H9 (cell line): ENCODE measurements around the gene RNLS. TPM values are rescaled to one million over a fixed set of nuclear protein-coding genes. Genes with fewer than 3 reads are reported as not detected.

Source experiments
- DNase-seq: peaks from one replicate; pipeline ENCODE4 v3.0.0-alpha.2; 2017
- H2AFZ ChIP-seq: one replicate; pipeline ENCODE4 v1.6.1; 2013; ENCODE audit warnings: mild to moderate bottlenecking, low read length, control low read depth, moderate library complexity
- H2AK5ac ChIP-seq: 2 replicates; pipeline ENCODE4 v1.6.1; 2013; ENCODE audit warnings: low read length, control low read depth, mixed read lengths; ENCODE audit not compliant: insufficient read length
- H2BK120ac ChIP-seq: one replicate; pipeline ENCODE4 v1.6.1; 2013; ENCODE audit warnings: low read depth, mild to moderate bottlenecking, low read length, control low read depth, inconsistent platforms; ENCODE audit not compliant: poor library complexity, severe bottlenecking
- H2BK12ac ChIP-seq: 2 replicates; pipeline ENCODE4 v1.6.1; 2013; ENCODE audit warnings: low read length, control low read depth, mixed read lengths, low read depth; ENCODE audit not compliant: insufficient read length
- H2BK15ac ChIP-seq: 2 replicates; pipeline ENCODE4 v1.6.1; 2013; ENCODE audit warnings: low read depth, low read length, control low read depth
- H2BK20ac ChIP-seq: one replicate; pipeline ENCODE4 v1.6.1; 2013; ENCODE audit warnings: low read depth, mild to moderate bottlenecking, low read length, control low read depth, inconsistent platforms; ENCODE audit not compliant: poor library complexity, severe bottlenecking
- H2BK5ac ChIP-seq: 2 replicates; pipeline ENCODE4 v1.6.1; 2013; ENCODE audit warnings: low read length, control low read depth, mixed read lengths; ENCODE audit not compliant: insufficient read length
- H3K14ac ChIP-seq: 2 replicates; pipeline ENCODE4 v1.6.1; 2013; ENCODE audit warnings: low read length, control low read depth; ENCODE audit not compliant: insufficient read depth
- H3K18ac ChIP-seq: 2 replicates; pipeline ENCODE4 v1.6.1; 2013; ENCODE audit warnings: low read depth, mild to moderate bottlenecking, mixed read lengths, low read length, control low read depth; ENCODE audit not compliant: insufficient read length
- H3K23ac ChIP-seq: 2 replicates; pipeline ENCODE4 v1.6.1; 2013; ENCODE audit warnings: low read length, control low read depth, mixed read lengths, low read depth; ENCODE audit not compliant: insufficient read length
- H3K23me2 ChIP-seq: 2 replicates; pipeline ENCODE4 v1.6.1; 2013; ENCODE audit warnings: low read depth, mild to moderate bottlenecking, mixed read lengths, low read length, control low read depth; ENCODE audit not compliant: insufficient read length, poor library complexity, severe bottlenecking
- H3K27ac ChIP-seq: 2 replicates; pipeline ENCODE4 v1.5.1; 2013; ENCODE audit warnings: low read length, control low read depth, mixed read lengths, low read depth; ENCODE audit not compliant: insufficient read length
- H3K27me3 ChIP-seq: 2 replicates; pipeline ENCODE4 v1.6.1; 2013; ENCODE audit warnings: low read length, control low read depth, inconsistent platforms; ENCODE audit not compliant: insufficient read depth
- H3K4ac ChIP-seq: 2 replicates; pipeline ENCODE4 v1.6.1; 2013; ENCODE audit warnings: low read depth, mild to moderate bottlenecking, control low read depth, inconsistent platforms, low read length, moderate library complexity
- H3K4me1 ChIP-seq: 2 replicates; pipeline ENCODE4 v1.6.1; 2013; ENCODE audit warnings: low read length, control low read depth, inconsistent platforms; ENCODE audit not compliant: insufficient read depth
- H3K4me2 ChIP-seq: 2 replicates; pipeline ENCODE4 v1.6.1; 2013; ENCODE audit warnings: low read length, control low read depth, mixed read lengths; ENCODE audit not compliant: insufficient read length, insufficient read depth
- H3K56ac ChIP-seq: 2 replicates; pipeline ENCODE4 v1.6.1; 2013; ENCODE audit warnings: low read depth, mild to moderate bottlenecking, mixed read lengths, low read length, control low read depth; ENCODE audit not compliant: insufficient read length
- H3K79me1 ChIP-seq: 2 replicates; pipeline ENCODE4 v1.6.1; 2013; ENCODE audit warnings: low read depth, mild to moderate bottlenecking, moderate library complexity, low read length, control low read depth, inconsistent platforms; ENCODE audit not compliant: insufficient read depth, poor library complexity, severe bottlenecking
- H3K79me2 ChIP-seq: 2 replicates; pipeline ENCODE4 v1.6.1; 2013; ENCODE audit warnings: low read length, control low read depth, inconsistent platforms; ENCODE audit not compliant: insufficient read depth
- H3K9ac ChIP-seq: 2 replicates; pipeline ENCODE4 v1.6.1; 2013; ENCODE audit warnings: low read length, control low read depth, mixed read lengths; ENCODE audit not compliant: insufficient read length; ENCODE audit errors: extremely low read depth
- H3K9me3 ChIP-seq: one replicate; pipeline ENCODE4 v1.6.1; 2013; ENCODE audit warnings: low read depth, low read length, inconsistent platforms; ENCODE audit not compliant: control insufficient read depth
- H3T11ph ChIP-seq: one replicate; pipeline ENCODE4 v1.6.1; 2013; ENCODE audit warnings: mild to moderate bottlenecking, low read length, control low read depth, inconsistent platforms
- H4K20me1 ChIP-seq: one replicate; pipeline ENCODE4 v1.6.1; 2013; ENCODE audit not compliant: control insufficient read depth, insufficient read length, insufficient read depth
- H4K5ac ChIP-seq: 2 replicates; pipeline ENCODE4 v1.6.1; 2013; ENCODE audit warnings: low read depth, mild to moderate bottlenecking, mixed read lengths, low read length, control low read depth; ENCODE audit not compliant: insufficient read length
- H4K8ac ChIP-seq: replicated peaks from 2 replicates; pipeline ENCODE4 v1.6.1; 2013; ENCODE audit warnings: low read length, control low read depth, mixed read lengths, low read depth; ENCODE audit not compliant: insufficient read length
- H4K91ac ChIP-seq: 2 replicates; pipeline ENCODE4 v1.6.1; 2013; ENCODE audit warnings: low read depth, mild to moderate bottlenecking, moderate library complexity, mixed read lengths, low read length, control low read depth; ENCODE audit not compliant: insufficient read length
- H3K27ac Mint-ChIP-seq, 3 experiments: 2 replicates in 2 of 3; 3 replicates in 1 of 3; pipeline ENCODE4 v1.8.0; 2020 to 2021; ENCODE audit warnings: mixed read lengths in 3 of 3, mild to moderate bottlenecking in 1 of 3, moderate library complexity in 1 of 3
- H3K27me3 Mint-ChIP-seq: 2 replicates; pipeline ENCODE4 v1.8.0; 2021; ENCODE audit warnings: low read depth, mild to moderate bottlenecking, moderate library complexity, mixed read lengths
- H3K36me3 Mint-ChIP-seq, 3 experiments: 2 replicates in 2 of 3; 3 replicates in 1 of 3; pipeline ENCODE4 v1.8.0; 2020 to 2021; ENCODE audit warnings: low read depth in 3 of 3, mixed read lengths in 3 of 3; ENCODE audit not compliant: insufficient read depth in 1 of 3
- H3K4me1 Mint-ChIP-seq, 2 experiments: 2 replicates each; pipeline ENCODE4 v1.8.0; 2020; ENCODE audit warnings: mixed read lengths in 2 of 2
- H3K4me3 Mint-ChIP-seq, 2 experiments: 2 replicates in 1 of 2; 3 replicates in 1 of 2; pipeline ENCODE4 v1.8.0; 2020 to 2021; ENCODE audit warnings: mild to moderate bottlenecking in 2 of 2, mixed read lengths in 2 of 2, moderate library complexity in 1 of 2
- H3K9me3 Mint-ChIP-seq, 2 experiments: 2 replicates in 1 of 2; 3 replicates in 1 of 2; pipeline ENCODE4 v1.8.0; 2020; ENCODE audit warnings: mild to moderate bottlenecking in 2 of 2, mixed read lengths in 2 of 2, moderate library complexity in 1 of 2
- WGBS: extraction: QIAGEN DNeasy Blood & Tissue Kit; methylation state at CpG from one replicate; pipeline ENCODE4 v1.1.7; 2013; ENCODE audit warnings: missing lambda C conversion rate, low lambda C conversion rate, mixed read lengths; ENCODE audit not compliant: insufficient read length; ENCODE audit errors: extremely low coverage; 5-methylcytosine and 5-hydroxymethylcytosine counted together
- total RNA-seq: library from RNA; stranded (reverse); gene quantifications from 2 replicates; pipeline ENCODE4 v1.2.1, GENCODE V29; 2021
- TF ChIP-seq, protein P1 (sequence below): fragments of 200-600 bp; sonication (generic); conservative IDR thresholded peaks from 3 replicates; pipeline ENCODE4 v1.8.0; 2021; ENCODE audit warnings: antibody characterized with exemption, mild to moderate bottlenecking

RNLS gene
- total RNA-seq, 1 experiment from 2014 or later = 7.5 TPM

- no peaks in the 10 kb centered on the region for H3K9me3 Mint-ChIP-seq
- Histone ChIP-seq H3K4me1 (no peaks in the 10 kb centered on the region), H4K5ac (no peak overlapping the region), H3K4ac (no peak overlapping the region), H2AFZ (no peak overlapping the region), H3K56ac (no peak overlapping the region), H3K14ac (no peak overlapping the region), H2BK120ac (no peak overlapping the region), H3K79me2 (no peaks in the 10 kb centered on the region), H3K9ac (no peak overlapping the region), H4K8ac (no peak overlapping the region), H2BK12ac (no peak overlapping the region), H2AK5ac (no peak overlapping the region), H3K79me1 (no peaks in the 10 kb centered on the region), H3K27ac (no peak overlapping the region), H3K9me3 (no peaks in the 10 kb centered on the region), H3T11ph (no peak overlapping the region), H2BK15ac (no peak overlapping the region), H4K91ac (no peak overlapping the region), H3K27me3 (no peaks in the 10 kb centered on the region), H2BK5ac (no peak overlapping the region), H3K4me2 (no peak overlapping the region), H2BK20ac (no peak overlapping the region), H3K18ac (no peak overlapping the region), H3K23me2 (no peaks in the 10 kb centered on the region), H3K23ac (no peak overlapping the region), H4K20me1 (no peaks in the 10 kb centered on the region)
- WGBS = no CpG with 5 or more reads among the region's 4 CpGs
- no peak overlapping the region for H3K4me3 Mint-ChIP-seq
- no peak overlapping the region for H3K27ac Mint-ChIP-seq
- H3K4me1 Mint-ChIP-seq = peaks cover 5 to 8% of the 10 kb centered on the region in 2 experiments
- H3K27me3 Mint-ChIP-seq = no peaks in the 10 kb centered on the region
- no peak for DNase-seq
- TF ChIP-seq, protein P1, sequence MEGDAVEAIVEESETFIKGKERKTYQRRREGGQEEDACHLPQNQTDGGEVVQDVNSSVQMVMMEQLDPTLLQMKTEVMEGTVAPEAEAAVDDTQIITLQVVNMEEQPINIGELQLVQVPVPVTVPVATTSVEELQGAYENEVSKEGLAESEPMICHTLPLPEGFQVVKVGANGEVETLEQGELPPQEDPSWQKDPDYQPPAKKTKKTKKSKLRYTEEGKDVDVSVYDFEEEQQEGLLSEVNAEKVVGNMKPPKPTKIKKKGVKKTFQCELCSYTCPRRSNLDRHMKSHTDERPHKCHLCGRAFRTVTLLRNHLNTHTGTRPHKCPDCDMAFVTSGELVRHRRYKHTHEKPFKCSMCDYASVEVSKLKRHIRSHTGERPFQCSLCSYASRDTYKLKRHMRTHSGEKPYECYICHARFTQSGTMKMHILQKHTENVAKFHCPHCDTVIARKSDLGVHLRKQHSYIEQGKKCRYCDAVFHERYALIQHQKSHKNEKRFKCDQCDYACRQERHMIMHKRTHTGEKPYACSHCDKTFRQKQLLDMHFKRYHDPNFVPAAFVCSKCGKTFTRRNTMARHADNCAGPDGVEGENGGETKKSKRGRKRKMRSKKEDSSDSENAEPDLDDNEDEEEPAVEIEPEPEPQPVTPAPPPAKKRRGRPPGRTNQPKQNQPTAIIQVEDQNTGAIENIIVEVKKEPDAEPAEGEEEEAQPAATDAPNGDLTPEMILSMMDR = no peak
- no peaks in the 10 kb centered on the region; a peak in 1 of 7 replicates for H3K36me3 Mint-ChIP-seq
Measured at GRCh38 chr10:88542522-88542921, 40.6 kb downstream of the RNLS start.
